HG03469 (cell line): ENCODE measurements around the gene SDF2L1.
"Not testable (repeated sequence)": the region's sequence is repeated elsewhere in the genome, so short reads cannot be mapped to it uniquely, and the experiment has no call there.

Experiments
- ATAC-seq: cut with Tn5 transposase; IDR thresholded peaks from one replicate; pipeline ENCODE4 v1.9.1; 2021; ENCODE audit warnings: mild to moderate bottlenecking, moderate library complexity, moderate number of reproducible peaks; ENCODE audit not compliant: unreplicated experiment

The SDF2L1 gene, protein sequence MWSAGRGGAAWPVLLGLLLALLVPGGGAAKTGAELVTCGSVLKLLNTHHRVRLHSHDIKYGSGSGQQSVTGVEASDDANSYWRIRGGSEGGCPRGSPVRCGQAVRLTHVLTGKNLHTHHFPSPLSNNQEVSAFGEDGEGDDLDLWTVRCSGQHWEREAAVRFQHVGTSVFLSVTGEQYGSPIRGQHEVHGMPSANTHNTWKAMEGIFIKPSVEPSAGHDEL

DNA sequence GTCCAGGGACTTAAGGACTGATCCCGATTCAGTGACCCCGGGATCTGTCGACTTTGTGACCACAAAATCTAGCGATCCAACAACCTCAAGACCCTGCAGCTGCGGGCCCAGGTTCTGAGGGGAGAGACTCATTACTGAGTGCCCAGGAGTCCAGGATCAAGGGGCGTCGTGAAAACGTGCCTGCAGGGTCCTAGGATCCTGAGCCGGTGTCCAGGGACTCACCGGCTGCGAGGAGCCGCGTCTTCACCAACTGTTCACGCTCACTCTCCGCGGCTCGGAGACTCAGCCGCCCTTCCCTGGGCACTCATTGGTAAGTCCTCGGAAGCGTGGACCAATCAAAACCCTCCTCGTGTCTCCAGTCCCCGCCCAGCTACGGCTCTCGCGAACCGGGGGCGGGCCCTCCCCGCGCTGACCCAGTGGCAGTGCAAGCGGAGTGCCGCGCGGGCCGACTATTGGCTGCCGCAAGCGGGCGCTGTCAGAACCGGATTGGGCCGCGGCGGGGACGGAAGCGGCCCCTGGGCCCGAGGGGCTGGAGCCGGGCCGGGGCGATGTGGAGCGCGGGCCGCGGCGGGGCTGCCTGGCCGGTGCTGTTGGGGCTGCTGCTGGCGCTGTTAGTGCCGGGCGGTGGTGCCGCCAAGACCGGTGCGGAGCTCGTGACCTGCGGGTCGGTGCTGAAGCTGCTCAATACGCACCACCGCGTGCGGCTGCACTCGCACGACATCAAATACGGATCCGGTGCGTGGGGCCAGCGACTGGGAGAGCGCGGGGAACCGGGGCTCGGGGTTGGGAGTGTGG, at the start of gene SDF2L1:
Gene SDF2L1 (plus strand): TSS at position 514 of the 795 bp plus-strand sequence. CDS start 35 bp downstream, at position 549.
- peak; percentile 88 for ATAC-seq

DNA sequence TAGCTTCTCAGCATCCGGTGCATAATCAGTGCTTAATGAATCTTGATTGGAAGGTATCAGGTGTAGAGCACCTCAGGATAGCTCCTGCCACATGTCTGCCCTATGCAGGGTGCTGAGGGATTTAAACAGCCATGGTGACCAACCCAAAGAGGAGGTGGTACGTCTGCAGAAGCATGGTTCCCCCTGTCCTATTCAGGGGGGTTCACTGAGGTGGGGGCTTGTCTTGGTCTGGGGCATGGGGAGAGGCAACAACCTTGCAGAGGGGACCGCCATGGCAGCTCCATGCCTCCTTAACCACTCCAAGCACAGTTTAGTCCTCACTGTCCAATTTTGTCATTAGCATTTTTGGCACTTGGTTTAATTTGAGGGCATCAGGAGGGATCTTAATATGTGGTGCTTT, 49.7 kb upstream of the SDF2L1 start:
- no peak for ATAC-seq

DNA sequence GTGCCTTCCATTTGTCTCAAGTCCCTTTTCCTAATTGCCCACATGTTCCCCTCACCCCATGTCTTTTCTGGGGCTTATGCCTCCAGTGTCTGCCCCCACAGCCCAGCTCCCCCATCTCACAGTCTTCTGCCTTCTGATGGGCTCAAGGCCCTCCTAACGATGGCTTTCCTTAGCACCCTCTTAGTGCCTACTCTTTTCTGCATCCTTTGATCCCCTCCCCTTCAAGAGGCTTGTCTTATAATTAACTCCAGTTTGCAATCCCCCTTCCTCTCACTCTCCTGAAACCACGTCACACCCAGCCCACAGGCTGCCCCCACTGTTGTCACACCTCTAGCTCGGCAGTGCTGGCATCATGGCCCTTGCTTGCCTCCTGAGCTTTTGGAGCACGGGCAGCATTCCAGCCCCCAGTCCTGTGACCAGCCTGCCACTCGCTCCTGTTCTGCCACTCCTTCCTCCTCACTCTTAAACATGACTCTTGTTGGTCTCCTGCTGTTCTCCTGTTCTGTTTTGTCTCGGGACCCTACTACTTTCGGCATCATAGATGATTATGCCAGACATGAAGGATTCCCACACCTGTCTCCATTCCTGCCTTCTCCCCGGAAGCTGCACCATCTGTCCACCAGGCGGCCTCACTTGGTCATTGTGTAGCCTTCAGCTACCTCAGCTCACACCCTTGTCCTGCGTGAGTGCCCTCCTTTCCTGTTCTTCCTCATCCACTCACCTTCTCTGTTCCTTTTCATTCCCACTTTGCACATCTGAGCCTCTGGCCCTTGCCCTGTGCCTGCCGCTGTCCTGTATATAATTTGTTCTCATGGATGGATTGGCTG, 48.5 kb upstream of the SDF2L1 start:
- ATAC-seq, result no peak

- ATAC-seq, result no peak
Observed at GRCh38 chr22:21594865-21595452, 47.1 kb upstream of the SDF2L1 start.

GRCh38 chr22:21596356-21597135, 45.6 kb upstream of the SDF2L1 start:
- ATAC-seq, result not testable (repeated sequence)

- no peak for ATAC-seq
Observed at GRCh38 chr22:21598302-21598701, 43.8 kb upstream of the SDF2L1 start.

- no peak for ATAC-seq
Observed at GRCh38 chr22:21599053-21599893, 42.8 kb upstream of the SDF2L1 start.

- no peak for ATAC-seq
Observed at GRCh38 chr22:21602579-21602978, 39.5 kb upstream of the SDF2L1 start.

DNA sequence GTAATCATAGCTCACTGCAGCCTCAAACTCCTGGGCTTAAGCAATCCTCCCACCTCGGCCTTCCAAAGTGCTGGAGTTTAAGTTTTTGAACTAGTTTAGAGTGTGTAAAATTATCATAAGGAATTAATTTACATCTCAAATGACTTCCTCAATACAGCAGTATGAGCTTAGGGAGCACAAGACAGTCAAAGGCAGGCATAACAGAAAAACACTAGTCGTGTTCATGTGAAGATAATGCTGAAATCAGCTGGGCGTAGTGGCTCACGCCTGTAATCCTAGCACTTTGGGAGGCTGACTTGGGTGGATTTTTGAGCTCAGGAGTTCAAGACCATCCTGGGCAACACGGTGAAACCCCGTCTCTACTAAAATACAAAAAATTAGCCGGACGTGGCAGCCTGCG, 38.1 kb upstream of the SDF2L1 start:
- no peak for ATAC-seq

GRCh38 chr22:21605887-21606564, 36.1 kb upstream of the SDF2L1 start:
- ATAC-seq, result no peak

- ATAC-seq, result no peak
Observed at GRCh38 chr22:21606775-21607174, 35.3 kb upstream of the SDF2L1 start.

DNA sequence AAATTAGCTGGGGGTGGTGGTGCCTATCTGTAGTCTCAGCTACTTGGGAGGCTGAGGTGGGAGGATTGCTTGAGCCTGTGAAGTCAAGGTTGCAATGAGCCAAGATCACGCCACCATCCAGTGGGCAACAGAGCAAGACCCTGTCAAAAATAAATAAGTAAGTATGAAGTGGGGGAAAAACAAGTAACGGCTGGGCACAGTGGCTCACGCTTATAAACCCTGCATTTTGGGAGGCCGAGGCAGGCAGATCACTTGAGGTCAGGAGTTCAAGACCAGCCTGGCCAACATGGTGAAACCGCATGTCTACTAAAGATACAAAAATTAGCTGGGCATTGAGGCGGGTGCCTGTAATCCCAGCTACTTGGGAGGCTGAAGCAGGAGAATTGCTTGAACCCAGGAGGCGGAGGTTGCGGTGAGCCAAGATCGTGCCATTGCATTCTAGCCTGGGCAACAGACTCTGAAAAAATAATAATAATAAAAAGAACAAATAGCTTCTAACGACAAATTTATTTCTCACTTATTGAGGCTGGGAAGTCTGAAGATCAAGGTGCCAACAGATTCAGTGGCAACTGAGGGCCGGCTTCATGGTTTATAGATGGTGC, 32.4 kb upstream of the SDF2L1 start:
- ATAC-seq, result not testable (repeated sequence)

DNA sequence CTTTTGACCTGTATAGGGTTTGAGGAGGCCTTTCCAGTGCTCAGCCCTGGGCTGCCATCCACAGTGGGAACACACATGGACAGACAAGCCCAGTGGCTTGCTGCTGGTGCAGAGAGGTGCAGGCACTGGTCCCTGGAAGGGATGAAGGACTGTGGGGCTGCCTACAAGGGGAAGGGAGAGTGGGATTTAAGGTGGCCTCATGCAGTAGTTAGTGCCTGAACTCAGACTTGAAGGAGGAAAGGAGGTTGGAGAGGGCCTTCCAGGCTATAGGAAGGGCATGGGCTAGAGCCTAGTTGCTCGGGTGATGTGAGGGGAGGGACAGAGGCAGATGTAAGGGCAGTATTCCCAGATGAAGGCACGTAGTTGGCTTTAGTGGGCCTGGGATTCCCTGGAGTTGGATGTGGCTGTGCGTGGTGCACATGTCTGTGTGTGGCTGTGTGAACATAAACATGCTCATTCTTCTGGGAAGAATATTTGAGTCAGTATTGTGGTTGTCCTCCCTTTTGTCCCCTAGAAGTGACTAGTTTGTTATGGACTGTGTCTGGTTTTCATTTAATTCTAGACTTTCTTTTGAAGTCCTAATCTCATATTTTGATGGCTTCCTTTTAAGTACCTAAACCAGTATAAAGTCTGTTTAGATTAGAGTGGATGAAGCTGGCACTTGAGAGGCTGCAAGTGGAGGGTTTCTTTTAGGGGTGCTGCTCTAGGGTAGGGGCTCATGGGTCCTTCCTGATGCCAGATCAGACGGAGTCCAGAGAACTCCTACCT, 30.7 kb upstream of the SDF2L1 start:
- no peak for ATAC-seq

- ATAC-seq, result no peak
Observed at GRCh38 chr22:21612858-21613257, 29.2 kb upstream of the SDF2L1 start.

DNA sequence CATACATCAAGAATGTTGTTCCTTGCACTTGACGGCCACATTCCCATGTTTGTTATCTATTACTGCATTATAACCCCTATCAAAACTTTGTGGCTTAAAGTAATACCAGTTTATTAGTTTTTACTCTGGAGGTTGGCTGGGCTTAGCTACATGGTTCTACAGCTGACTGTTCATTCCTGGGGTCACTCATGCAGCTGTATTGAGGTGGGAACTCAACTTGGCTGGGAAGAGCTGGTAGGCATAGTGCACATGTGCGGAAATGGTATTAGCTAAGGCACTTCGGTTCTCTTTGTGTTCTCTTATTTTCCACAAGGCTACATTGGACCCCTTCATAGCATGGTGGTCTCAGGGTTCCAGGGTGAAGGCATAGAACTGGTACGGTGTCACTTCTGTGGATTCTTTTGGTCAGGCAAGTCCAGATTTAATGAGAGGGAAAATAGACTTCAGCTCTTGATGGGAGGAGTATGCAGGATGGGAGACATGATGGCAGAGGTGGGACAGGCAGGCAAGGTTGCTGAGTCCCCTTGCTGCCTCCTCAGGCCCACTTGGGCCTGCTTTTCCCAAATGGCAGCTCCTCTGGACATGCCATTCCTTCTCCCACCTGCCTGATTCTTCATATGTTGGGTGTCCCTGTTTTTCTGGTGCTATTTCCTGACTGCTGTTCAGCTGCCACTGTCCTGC, 28.4 kb upstream of the SDF2L1 start:
- ATAC-seq, result no peak

DNA sequence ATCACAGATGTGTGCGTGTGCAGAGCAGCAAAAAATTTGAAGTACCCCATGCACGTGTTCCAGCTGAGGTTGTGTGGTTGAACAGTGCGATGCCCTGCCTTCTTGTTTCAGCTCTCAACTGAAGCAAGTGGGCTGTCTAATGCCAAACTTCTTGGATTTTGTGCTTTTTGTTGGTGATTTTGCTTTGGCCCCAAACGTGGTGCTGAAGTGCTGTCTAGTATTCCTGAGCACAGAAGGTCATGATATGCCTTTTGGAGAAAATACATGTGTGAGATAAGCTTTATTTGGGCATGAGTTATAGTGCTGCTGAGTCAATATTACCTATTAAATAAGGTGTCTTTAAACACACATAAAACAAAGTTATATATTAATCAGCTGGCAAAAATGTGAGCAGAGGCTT, 26.4 kb upstream of the SDF2L1 start:
- ATAC-seq, result no peak

- not testable (repeated sequence) for ATAC-seq
Observed at GRCh38 chr22:21617337-21617736, 24.8 kb upstream of the SDF2L1 start.
